DMS 273 (cell line): ENCODE measurements around the gene FSTL4.

Experiments used
- DNase-seq: peaks from one replicate; lab custom pipeline; 2025; ENCODE audit not compliant: unreplicated experiment; lab: John Stamatoyannopoulos, UW

The FSTL4 gene

DNA sequence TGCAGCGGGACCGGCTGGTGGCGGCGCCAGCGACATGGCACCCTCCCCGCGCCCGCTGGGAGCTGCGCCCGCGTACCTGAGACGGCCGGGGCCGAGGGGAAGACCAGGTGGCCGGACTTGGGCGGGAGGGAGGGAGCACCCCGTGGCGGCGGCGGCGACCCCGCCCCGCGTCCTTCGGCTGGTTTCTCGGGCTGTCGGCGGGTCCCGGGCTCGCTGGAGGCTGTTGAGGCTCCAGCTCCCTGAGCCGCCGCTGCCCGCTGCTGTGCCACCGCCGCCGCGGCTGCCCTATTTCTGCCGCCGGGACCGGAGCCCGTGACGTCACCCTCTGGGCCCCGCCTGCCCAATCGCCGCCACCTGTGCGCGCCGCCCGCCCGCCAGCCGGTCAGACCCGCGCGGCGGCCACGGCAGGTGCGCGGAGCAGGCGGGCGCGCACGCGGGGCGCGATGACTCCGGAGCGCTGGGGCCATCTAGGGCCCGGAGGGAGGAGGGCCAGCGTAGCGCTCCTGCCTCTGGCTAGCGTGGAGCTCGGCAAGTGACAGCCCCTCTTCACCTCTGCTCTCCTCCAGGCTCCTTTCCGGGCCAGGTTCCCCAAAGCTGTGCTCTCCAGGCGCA lies at the start of gene FSTL4:
Gene FSTL4 (minus strand): TSS at position 293 of the 612 bp plus-strand sequence.
- peak; percentile 87 for DNase-seq

DNA sequence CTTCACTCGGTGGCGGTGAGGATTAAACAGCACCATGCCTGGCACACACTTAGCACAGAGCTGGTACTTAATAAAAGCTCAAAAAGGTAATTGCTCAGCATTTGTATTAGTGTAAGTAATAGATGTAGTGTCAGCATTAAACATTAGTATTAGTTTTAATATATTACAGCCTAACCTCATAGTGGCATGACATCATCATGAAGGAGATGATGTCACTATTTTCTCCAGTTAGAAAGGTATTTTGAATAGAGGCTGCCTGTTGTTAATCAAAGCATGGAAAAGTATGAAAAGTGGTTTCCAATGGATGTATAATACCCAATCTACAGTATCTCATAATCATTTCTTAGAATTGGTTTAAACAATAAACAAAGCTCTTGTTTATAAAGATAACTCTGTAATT lies 49.0 kb upstream of the FSTL4 start:
- no peak for DNase-seq

DNA sequence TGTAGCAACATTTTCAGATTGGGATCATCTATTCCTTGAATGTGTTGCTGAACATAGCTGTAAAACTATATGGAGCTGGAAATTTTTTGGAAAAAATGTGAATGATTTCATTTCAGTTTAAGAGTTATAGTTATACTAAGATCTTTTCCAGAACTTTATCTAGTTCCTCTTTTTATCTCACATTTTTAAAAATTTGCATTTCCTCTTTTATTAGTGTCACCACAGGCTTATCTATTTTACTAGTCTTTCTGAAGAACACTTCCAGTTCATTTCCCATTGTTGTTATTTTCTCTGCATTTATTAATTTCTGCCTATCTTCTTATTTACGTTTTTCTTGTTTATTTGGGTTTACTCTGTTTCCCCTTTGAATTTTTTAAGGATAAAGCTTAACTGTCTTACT lies 46.0 kb upstream of the FSTL4 start:
- no peak for DNase-seq

- DNase-seq: no peak
Observed at GRCh38 chr5:133657036-133657435, 44.7 kb upstream of the FSTL4 start.

- DNase-seq: no peak
Observed at GRCh38 chr5:133655966-133656365, 43.6 kb upstream of the FSTL4 start.

GRCh38 chr5:133653760-133654049 lies 41.4 kb upstream of the FSTL4 start:
- DNase-seq: no peak

GRCh38 chr5:133652951-133653759 lies 40.8 kb upstream of the FSTL4 start:
- DNase-seq: no peak

- no peak for DNase-seq
Observed at GRCh38 chr5:133644000-133644865, 31.9 kb upstream of the FSTL4 start.

DNA sequence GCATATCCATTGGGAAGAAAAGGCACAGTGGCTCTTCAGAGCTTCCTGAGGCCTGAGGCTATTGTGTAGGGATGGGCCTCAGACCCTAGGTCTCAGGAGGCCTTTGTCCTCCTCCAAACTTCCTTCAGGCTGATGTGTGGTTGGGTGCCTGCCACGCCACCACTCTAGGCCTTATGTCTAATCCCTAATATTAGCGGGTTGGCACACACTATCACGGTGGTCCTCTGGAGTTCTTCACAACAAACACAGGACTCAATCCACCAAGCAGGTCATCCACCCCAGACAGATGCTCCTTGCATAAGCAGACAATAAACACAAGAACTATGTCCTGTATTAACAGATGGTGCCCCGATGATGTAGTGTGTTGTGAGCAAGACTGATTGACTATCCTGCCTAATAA lies 31.0 kb upstream of the FSTL4 start:
- DNase-seq: peak; percentile 76

GRCh38 chr5:133642153-133642722 lies 29.9 kb upstream of the FSTL4 start:
- DNase-seq: no peak

- DNase-seq: no peak
Observed at GRCh38 chr5:133641683-133642082, 29.3 kb upstream of the FSTL4 start.

GRCh38 chr5:133639850-133640528 lies 27.6 kb upstream of the FSTL4 start:
- DNase-seq: no peak

DNA sequence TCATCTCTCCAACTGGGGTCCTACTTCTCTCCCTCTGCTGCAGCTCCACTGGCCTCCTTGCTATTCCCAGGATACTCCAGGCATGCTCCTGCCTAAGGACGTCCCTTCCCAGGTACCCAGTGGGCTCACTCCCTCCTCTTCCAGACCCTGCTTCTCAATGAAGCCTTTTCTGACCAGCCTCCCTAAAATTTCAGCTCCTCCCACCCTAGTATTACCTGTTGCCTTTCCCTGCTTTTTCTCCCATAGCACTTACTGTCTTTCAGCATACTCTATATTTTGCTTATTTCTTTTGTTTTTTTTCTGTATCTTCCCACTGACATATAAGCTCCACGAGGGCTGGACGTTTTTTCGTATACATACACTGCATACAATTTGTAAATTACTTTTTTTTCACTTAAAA lies 26.1 kb upstream of the FSTL4 start:
- no peak for DNase-seq

DNA sequence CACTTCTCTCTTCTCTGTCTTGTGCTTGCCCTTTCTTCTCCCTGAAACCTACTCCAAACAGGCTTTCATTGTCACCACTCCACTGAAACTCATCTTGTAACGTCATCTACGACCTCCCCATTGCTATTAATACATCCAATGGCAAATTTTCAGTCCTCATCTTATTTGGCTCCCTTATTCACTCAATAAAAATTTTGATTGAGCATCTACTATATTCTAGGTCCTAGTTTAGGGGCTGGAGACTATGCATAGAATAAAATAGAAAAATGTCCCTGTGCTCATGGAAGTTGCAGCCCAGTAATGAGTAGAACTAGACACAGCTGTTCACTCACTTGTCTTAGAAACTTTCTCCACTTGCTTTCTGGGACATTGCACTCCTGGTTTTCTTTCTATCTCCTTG lies 24.9 kb upstream of the FSTL4 start:
- no peak for DNase-seq

DNA sequence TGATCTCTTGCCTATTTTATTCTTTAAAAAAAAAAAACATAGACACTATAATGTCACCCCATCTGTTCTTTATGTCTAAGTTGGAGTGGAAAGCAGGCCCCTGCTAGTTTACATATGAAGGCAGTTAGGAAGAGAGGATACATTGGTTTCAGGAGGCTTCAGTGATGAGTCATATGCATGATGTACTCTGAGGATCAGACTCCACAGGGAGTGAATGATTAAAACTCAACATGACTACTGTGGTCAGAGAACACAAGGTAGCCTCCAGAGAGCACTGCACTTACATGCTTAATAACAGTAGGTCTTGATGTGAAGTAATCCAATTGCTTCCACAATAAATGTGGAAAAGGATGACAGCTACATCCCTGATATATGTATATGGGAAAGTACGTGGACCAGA lies 22.7 kb upstream of the FSTL4 start:
- peak; percentile 20 for DNase-seq

DNA sequence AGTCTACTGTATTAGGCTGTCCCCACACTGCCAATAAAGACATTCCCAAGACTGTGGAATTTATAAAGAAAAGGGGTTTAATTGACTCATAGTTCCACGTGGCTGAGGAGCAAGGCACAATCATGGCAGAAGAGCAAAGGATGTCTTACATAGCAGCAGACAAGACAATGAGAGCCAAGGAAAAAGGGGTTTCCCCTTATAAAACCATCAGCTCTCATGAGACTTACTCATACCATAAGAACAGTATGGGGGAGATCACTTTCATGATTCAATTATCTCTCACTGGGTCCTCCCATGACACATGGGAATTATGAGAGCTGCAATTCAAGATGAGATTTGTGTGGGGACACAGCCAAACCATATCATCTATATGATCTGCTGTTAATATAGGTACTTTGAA lies 14.8 kb upstream of the FSTL4 start:
- no peak for DNase-seq

DNA sequence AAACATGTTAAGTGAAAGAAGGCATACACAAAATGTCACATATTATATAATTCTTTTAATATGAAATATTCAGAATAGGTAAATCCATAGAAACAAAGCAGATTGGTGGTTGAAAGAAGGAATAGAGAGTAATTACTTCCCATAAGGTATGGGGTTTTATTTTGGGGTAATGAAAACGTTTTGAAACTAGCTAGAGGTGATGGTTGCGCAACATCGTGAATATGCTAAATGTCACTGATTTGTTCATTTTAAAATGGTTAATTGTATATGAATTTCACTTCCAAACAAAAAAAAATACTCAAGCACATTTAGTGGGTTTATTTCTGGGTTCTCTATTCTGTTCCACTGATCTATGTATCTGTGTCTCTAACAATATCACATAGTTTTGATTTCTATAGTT lies 12.0 kb upstream of the FSTL4 start:
- no peak for DNase-seq

GRCh38 chr5:133618141-133618540 lies 5.8 kb upstream of the FSTL4 start:
- peak; percentile 38 for DNase-seq

DNA sequence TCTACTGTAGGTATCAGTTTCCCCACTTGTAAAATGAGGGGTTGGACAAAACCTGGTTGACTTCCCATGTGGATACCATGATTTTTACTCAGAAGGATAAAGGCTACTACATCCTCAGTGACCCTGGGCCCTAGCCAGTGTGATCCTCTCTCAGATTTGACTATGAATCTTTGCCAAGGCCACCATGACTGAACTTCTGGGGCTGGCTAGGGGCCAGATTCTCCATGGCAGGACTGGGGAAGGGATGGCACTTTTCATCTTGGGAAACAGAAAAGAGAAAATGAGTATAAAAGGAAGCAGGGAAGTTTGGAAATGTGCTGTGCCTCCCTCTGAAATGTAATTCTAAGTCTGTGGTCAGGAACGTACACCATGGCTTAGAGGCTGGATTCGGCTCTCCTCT lies 1.4 kb upstream of the FSTL4 start:
- DNase-seq: no peak

- peak; percentile 25 for DNase-seq
Observed at GRCh38 chr5:133613184-133613583, 843 bp upstream of the FSTL4 start.
